Measurements from ENCODE around the gene ZNF385C.
"Not testable (repeated sequence)": the region's sequence is repeated elsewhere in the genome, so short reads cannot be mapped to it uniquely, and the experiment has no call there.

Gene ZNF385C

GRCh38 chr17:42045719-42046118, 52.6 kb downstream of the ZNF385C start:
- no peak for DNase-seq

GRCh38 chr17:42042598-42043319, 55.5 kb downstream of the ZNF385C start:
- no peak for DNase-seq

GRCh38 chr17:42041619-42042018, 56.7 kb downstream of the ZNF385C start:
- DNase-seq, result no peak

- DNase-seq, result no peak
Observed at GRCh38 chr17:42040818-42041217, 57.5 kb downstream of the ZNF385C start.

GRCh38 chr17:42039794-42040763, 58.2 kb downstream of the ZNF385C start:
- DNase-seq, result no peak

GRCh38 chr17:42038221-42038973, 59.9 kb downstream of the ZNF385C start:
- no peak for DNase-seq

GRCh38 chr17:42034059-42034458, 64.2 kb downstream of the ZNF385C start:
- peak; percentile 78 for DNase-seq

- DNase-seq, result no peak
Observed at GRCh38 chr17:42031584-42031983, 66.7 kb downstream of the ZNF385C start.

- no peak for DNase-seq
Observed at GRCh38 chr17:42028791-42029127, 69.5 kb downstream of the ZNF385C start.

- DNase-seq, result no peak
Observed at GRCh38 chr17:42027961-42028790, 70.1 kb downstream of the ZNF385C start.

GRCh38 chr17:42027590-42027889, 70.7 kb downstream of the ZNF385C start:
- no peak for DNase-seq

GRCh38 chr17:42026857-42027589, 71.2 kb downstream of the ZNF385C start:
- no peak for DNase-seq

- no peak for DNase-seq
Observed at GRCh38 chr17:42025936-42026335, 72.3 kb downstream of the ZNF385C start.

- DNase-seq, result no peak
Observed at GRCh38 chr17:42025191-42025579, 73.1 kb downstream of the ZNF385C start.

- DNase-seq, result no peak
Observed at GRCh38 chr17:42023524-42024349, 74.5 kb downstream of the ZNF385C start.

GRCh38 chr17:42020845-42021244, 77.4 kb downstream of the ZNF385C start:
- not testable (repeated sequence) for DNase-seq

GRCh38 chr17:42019509-42020404, 78.5 kb downstream of the ZNF385C start, which contains the start of gene NKIRAS2:
TSS of gene NKIRAS2 (plus strand) at chr17:42020090. CDS start at chr17:42021578, 1,488 bp downstream.
- peak; percentile 85 for DNase-seq

GRCh38 chr17:42018988-42019387, 79.3 kb downstream of the ZNF385C start:
- DNase-seq, result no peak

- no peak for DNase-seq
Observed at GRCh38 chr17:42018339-42018738, 79.9 kb downstream of the ZNF385C start.

GRCh38 chr17:42017866-42018200, 80.4 kb downstream of the ZNF385C start:
- DNase-seq, result no peak

Measured in NCI-H2171 treated with DMSO at 0.1 percent for 48 hours (cell line).